ENCODE data around the gene NOX3.

The NOX3 gene

DNA sequence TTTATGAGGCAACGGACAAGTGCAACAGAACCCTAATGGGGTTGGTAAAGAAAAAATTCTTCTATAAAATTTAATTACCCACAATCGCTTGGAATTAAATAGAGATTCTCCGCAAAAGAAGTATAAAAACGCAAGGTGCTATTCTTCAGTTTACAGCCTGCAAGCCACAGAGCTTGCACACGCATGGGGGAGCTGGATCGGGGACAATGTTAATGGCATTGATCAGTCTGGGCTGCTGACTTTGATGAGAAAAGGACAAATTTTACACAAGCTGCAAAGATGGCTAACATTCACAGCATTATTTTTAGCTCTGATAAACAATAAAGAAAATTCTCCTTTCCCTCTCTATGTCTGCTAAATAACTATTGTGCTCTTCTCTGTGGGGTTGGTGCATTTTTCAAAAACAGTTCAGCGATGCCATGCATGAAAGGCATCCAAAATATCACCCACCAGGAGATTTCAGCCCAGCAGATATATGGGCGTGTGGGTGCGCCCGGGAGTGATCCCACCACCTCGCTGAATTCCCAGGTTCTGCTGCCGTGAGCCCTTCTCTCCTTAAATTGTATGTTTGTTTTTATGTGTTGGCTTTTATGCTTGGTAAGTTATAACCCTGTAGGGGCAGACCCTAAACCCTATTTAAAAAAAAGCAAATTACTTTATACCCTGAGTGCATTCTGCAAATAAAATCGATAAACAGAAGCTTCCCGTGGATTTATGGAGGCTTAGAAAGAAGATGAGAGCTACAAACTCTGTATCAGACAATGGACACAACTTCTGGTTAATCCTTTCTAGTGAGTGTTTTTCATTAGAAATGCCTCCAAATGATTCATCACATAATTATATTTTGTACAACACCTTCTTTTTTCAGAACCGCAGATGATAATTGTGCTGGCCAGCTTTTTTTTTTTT, 55.6 kb downstream of the NOX3 start:
- Histone ChIP-seq H4K20me1 (ENCODE audit: insufficient read depth, low read length, poor library complexity, severe bottlenecking) (no peaks in the 10 kb centered on the region), H3K9me2 (replicated peaks; ENCODE audit: low read depth, low read length) (no peaks in the 10 kb centered on the region), H3K4me3 (ENCODE audit: low read length, poor library complexity, severe bottlenecking) (no peak overlapping the region), H2AFZ (ENCODE audit: low read length) (no peak overlapping the region), H3K79me2 (ENCODE audit: insufficient read depth, low read length) (no peaks in the 10 kb centered on the region), H3K27me3 (ENCODE audit: insufficient read depth, low read length, poor library complexity, severe bottlenecking) (no peaks in the 10 kb centered on the region), H3K4me1 (ENCODE audit: insufficient read depth, low read length, poor library complexity, severe bottlenecking) (no peaks in the 10 kb centered on the region), H3K36me3 (ENCODE audit: insufficient read depth, low read length) (no peaks in the 10 kb centered on the region), H3K9ac (ENCODE audit: low read depth, low read length, poor library complexity, severe bottlenecking) (no peak overlapping the region), H3K4me2 (ENCODE audit: low read depth, low read length, poor library complexity, severe bottlenecking) (no peak overlapping the region), H3F3A (ENCODE audit: low read depth) (no peaks in the 10 kb centered on the region), H3K9me3 (ENCODE audit: insufficient read depth, low read depth, low read length) (no peaks in the 10 kb centered on the region)
- TF ChIP-seq, protein P1, sequence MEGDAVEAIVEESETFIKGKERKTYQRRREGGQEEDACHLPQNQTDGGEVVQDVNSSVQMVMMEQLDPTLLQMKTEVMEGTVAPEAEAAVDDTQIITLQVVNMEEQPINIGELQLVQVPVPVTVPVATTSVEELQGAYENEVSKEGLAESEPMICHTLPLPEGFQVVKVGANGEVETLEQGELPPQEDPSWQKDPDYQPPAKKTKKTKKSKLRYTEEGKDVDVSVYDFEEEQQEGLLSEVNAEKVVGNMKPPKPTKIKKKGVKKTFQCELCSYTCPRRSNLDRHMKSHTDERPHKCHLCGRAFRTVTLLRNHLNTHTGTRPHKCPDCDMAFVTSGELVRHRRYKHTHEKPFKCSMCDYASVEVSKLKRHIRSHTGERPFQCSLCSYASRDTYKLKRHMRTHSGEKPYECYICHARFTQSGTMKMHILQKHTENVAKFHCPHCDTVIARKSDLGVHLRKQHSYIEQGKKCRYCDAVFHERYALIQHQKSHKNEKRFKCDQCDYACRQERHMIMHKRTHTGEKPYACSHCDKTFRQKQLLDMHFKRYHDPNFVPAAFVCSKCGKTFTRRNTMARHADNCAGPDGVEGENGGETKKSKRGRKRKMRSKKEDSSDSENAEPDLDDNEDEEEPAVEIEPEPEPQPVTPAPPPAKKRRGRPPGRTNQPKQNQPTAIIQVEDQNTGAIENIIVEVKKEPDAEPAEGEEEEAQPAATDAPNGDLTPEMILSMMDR (conservative IDR thresholded peaks at IDR 0.05; ENCODE audit: low read length): no peak
- no peak for TF ChIP-seq EZH2phosphoT487 (IDR thresholded peaks at IDR 0.05; ENCODE audit: borderline replicate concordance)

DNA sequence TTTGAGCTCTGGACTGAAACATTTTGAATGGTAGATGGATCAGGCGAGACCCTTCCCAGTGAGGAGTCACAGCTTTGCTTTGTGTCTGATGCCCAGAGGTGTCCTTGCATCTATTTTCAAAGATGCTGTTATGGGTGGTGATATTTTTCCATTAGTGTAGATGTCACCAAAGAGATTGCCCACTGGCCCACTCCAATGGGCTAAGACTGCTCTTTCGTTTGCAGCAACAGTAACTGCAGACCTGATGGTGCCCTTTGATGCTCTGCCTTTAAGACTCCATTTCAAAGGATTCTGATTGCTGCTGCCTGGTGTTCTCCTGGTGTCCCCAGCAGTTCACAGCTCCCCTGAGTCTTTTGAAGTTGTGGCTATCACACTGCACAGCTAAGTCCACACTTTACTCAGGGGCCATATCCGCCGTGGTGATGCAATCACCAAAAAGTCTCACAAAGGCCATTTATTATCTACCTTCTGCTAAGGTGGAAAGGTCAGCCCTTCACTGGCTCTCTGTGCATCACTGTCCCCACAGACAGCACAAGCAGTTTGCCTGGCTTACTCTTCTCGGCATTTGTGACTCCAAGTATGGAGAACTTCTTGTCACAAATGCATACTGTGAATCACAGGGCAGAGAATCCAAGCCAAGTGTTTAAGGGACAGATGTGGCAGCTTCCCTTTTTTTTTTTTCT, 56.4 kb downstream of the NOX3 start:
- no peaks in the 10 kb centered on the region for H3K9me3 ChIP-seq (ENCODE audit: insufficient read depth, low read depth, low read length)
- no peak overlapping the region for H3K4me3 ChIP-seq (ENCODE audit: low read length, poor library complexity, severe bottlenecking)
- H3K4me1 ChIP-seq (ENCODE audit: insufficient read depth, low read length, poor library complexity, severe bottlenecking): no peaks in the 10 kb centered on the region
- H3K79me2 ChIP-seq (ENCODE audit: insufficient read depth, low read length): no peaks in the 10 kb centered on the region
- H3K9me2 ChIP-seq (replicated peaks; ENCODE audit: low read depth, low read length): no peaks in the 10 kb centered on the region
- no peaks in the 10 kb centered on the region for H3F3A ChIP-seq (ENCODE audit: low read depth)
- no peak overlapping the region for H3K9ac ChIP-seq (ENCODE audit: low read depth, low read length, poor library complexity, severe bottlenecking)
- TF ChIP-seq, protein P1 (conservative IDR thresholded peaks at IDR 0.05; ENCODE audit: low read length): no peak
- no peak for TF ChIP-seq EZH2phosphoT487 (IDR thresholded peaks at IDR 0.05; ENCODE audit: borderline replicate concordance)
- H3K27me3 ChIP-seq (ENCODE audit: insufficient read depth, low read length, poor library complexity, severe bottlenecking): no peaks in the 10 kb centered on the region
- H3K4me2 ChIP-seq (ENCODE audit: low read depth, low read length, poor library complexity, severe bottlenecking): no peak overlapping the region
- H2AFZ ChIP-seq (ENCODE audit: low read length): no peak overlapping the region
- H4K20me1 ChIP-seq (ENCODE audit: insufficient read depth, low read length, poor library complexity, severe bottlenecking): no peaks in the 10 kb centered on the region
- H3K36me3 ChIP-seq (ENCODE audit: insufficient read depth, low read length): no peaks in the 10 kb centered on the region

DNA sequence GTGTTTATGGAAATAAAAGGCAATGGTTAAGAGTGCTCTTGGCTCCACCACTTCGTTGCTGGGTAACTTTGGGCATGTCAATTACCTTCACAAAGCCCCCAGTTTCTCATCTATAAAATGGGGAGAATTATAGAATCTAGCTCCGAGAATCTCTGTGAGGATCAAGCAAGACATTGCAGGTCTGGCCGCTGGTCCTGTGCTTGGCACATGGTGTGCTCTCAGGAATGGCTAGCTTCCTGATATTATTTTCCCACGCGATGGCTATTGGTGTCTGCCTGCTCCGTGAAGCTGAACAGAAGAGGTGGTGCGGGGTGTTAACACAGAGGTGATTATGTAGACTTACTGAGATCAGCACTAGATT, 57.0 kb downstream of the NOX3 start:
- H3K4me3 ChIP-seq (ENCODE audit: low read length, poor library complexity, severe bottlenecking): no peak overlapping the region
- no peaks in the 10 kb centered on the region for H3K36me3 ChIP-seq (ENCODE audit: insufficient read depth, low read length)
- no peak overlapping the region for H3K4me2 ChIP-seq (ENCODE audit: low read depth, low read length, poor library complexity, severe bottlenecking)
- TF ChIP-seq, protein P1 (conservative IDR thresholded peaks at IDR 0.05; ENCODE audit: low read length): no peak
- TF ChIP-seq EZH2phosphoT487 (IDR thresholded peaks at IDR 0.05; ENCODE audit: borderline replicate concordance): no peak
- H2AFZ ChIP-seq (ENCODE audit: low read length): no peak overlapping the region
- H3K9me2 ChIP-seq (replicated peaks; ENCODE audit: low read depth, low read length): no peaks in the 10 kb centered on the region
- no peaks in the 10 kb centered on the region for H3K27me3 ChIP-seq (ENCODE audit: insufficient read depth, low read length, poor library complexity, severe bottlenecking)
- no peaks in the 10 kb centered on the region for H3K79me2 ChIP-seq (ENCODE audit: insufficient read depth, low read length)
- H4K20me1 ChIP-seq (ENCODE audit: insufficient read depth, low read length, poor library complexity, severe bottlenecking): no peaks in the 10 kb centered on the region
- no peaks in the 10 kb centered on the region for H3F3A ChIP-seq (ENCODE audit: low read depth)
- no peaks in the 10 kb centered on the region for H3K9me3 ChIP-seq (ENCODE audit: insufficient read depth, low read depth, low read length)
- no peaks in the 10 kb centered on the region for H3K4me1 ChIP-seq (ENCODE audit: insufficient read depth, low read length, poor library complexity, severe bottlenecking)
- no peak overlapping the region for H3K9ac ChIP-seq (ENCODE audit: low read depth, low read length, poor library complexity, severe bottlenecking)
